Natural killer cell treated with Interleukin-12 subunit alpha and Interleukin-12 subunit beta and Interleukin-15 and Interleukin-18, amount 100 ng/mL, for 72 hours (primary cell): ENCODE results near the gene RNF5. TPM values are rescaled to one million over a fixed set of nuclear protein-coding genes. Genes with fewer than 3 reads are reported as not detected.
A peak's percentile ranks its signal among the peaks of the same experiment; 100 is the strongest.
"Not testable (repeated sequence)": the region's sequence is repeated elsewhere in the genome, so short reads cannot be mapped to it uniquely, and the experiment has no call there.

ENCODE experiments used
- ATAC-seq, 2 donors: fragments of 150-1000 bp; cut with Tn5 transposase in 1 of 2; sonication (Bioruptor Pico), chemical (Tn5 transposase) in 1 of 2; 2 replicates each; pipeline ENCODE4 v1.10.0; 2021
- DNase-seq: peaks from one replicate; pipeline ENCODE4 v3.0.0; 2022; ENCODE audit warnings: low spot score
- H3K27ac Mint-ChIP-seq, 2 donors: 1 replicate in 1 of 2; 2 replicates in 1 of 2; pipeline ENCODE4 v1.8.0; 2022; ENCODE audit warnings: mixed read lengths in 2 of 2, mild to moderate bottlenecking in 1 of 2, moderate library complexity in 1 of 2
- H3K27me3 Mint-ChIP-seq, 2 donors: 1 replicate in 1 of 2; 2 replicates in 1 of 2; pipeline ENCODE4 v1.8.0; 2022; ENCODE audit warnings: mixed read lengths in 2 of 2
- H3K36me3 Mint-ChIP-seq: one replicate; pipeline ENCODE4 v1.8.0; 2022; ENCODE audit warnings: mixed read lengths
- H3K4me1 Mint-ChIP-seq, 2 donors: 1 replicate in 1 of 2; 2 replicates in 1 of 2; pipeline ENCODE4 v1.8.0; 2022; ENCODE audit warnings: low read depth in 2 of 2, mixed read lengths in 2 of 2, mild to moderate bottlenecking in 1 of 2
- H3K4me3 Mint-ChIP-seq: one replicate; pipeline ENCODE4 v1.8.0; 2022; ENCODE audit warnings: mixed read lengths
- H3K9me3 Mint-ChIP-seq: 2 replicates; pipeline ENCODE4 v1.8.0; 2022; ENCODE audit warnings: mixed read lengths
- total RNA-seq, 2 donors: library from RNA; stranded (reverse); gene quantifications; one replicate each; pipeline ENCODE4 v1.2.3, GENCODE V29; 2022

RNF5 gene
- total RNA-seq, 2 donors from 2014 or later, result 41.0 to 53.3 TPM

DNA sequence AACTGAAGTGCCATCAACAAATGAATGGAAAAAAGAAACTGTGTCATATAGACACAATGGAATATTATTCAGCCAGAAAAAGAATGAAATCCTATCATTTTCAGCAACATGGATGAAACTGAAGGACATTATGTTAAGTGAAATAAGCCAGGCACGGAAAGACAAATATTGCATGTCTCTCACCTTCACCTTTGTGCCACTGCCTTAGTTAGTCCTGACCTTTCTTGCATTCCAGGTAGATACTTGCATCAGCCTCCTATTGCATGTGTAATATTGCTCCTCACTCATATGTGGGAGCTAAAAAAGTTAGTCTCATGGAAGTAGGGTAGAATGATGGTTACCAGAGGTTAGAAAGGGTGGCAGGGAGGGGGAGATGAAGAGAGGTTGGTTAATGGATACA is 30.8 kb downstream of the RNF5 start:
- Mint-ChIP-seq H3K27me3 (peaks cover 4 to 6% of the 10 kb centered on the region in 2 donors), H3K4me3 (no peak overlapping the region), H3K9me3 (no peaks in the 10 kb centered on the region), H3K4me1 (peaks cover 0 to 9% of the 10 kb centered on the region in 2 donors), H3K27ac (peak overlapping the region in 1 of 2 donors; percentile 14), H3K36me3 (no peaks in the 10 kb centered on the region)
- ATAC-seq (no peak), DNase-seq (no peak)

DNA sequence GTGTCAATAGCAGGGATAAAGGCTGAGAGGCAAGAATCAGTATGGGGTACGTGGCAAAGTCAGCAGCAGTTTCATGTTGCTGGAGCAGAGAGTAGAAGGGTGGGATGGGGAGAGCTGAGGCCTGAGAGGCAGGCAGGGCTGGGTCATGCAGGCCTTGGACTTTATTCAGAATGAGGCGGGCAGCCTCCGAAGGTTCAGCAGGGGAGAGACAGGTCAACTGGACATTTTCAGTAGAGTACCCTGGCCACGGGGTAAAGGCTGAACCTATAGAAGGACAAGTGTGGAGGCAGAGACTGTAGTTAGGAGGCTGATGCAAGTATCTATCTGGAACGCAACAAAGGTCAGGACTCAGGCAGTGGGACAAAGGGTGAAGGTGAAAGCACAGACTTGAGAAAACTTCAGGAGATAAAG is 32.0 kb downstream of the RNF5 start:
- Mint-ChIP-seq H3K27ac (peak overlapping the region in 1 of 2 donors; percentile 21), H3K36me3 (no peaks in the 10 kb centered on the region), H3K9me3 (no peaks in the 10 kb centered on the region), H3K4me1 (peaks cover 0 to 9% of the 10 kb centered on the region in 2 donors), H3K4me3 (no peak overlapping the region), H3K27me3 (no peaks in the 10 kb centered on the region)
- DNase-seq (peak; percentile 8), ATAC-seq (no peak)

DNA sequence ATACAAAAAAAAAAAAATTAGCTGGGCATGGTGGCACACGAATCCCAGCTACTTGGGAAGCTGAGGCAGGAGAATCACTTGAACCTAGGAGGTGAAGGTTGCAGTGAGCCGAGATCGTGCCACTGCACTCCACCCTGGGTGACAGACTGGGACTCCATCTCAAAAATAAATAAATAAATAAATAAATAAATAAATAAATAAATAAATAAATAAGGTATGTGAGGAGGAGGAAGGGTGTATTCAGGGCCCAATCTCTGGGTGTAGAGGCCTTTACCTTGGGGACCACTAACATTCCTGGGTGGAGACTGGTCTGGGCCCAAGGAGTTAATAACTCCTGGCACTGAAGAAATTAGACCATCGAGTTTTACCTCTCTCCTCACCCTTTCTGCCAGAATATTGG is 33.2 kb downstream of the RNF5 start:
- not testable (repeated sequence) for H3K9me3 Mint-ChIP-seq, H3K27ac Mint-ChIP-seq, DNase-seq, H3K4me3 Mint-ChIP-seq, H3K27me3 Mint-ChIP-seq, H3K36me3 Mint-ChIP-seq, ATAC-seq
- H3K4me1 Mint-ChIP-seq, result peaks cover 0 to 13% of the 10 kb centered on the region in 2 donors

DNA sequence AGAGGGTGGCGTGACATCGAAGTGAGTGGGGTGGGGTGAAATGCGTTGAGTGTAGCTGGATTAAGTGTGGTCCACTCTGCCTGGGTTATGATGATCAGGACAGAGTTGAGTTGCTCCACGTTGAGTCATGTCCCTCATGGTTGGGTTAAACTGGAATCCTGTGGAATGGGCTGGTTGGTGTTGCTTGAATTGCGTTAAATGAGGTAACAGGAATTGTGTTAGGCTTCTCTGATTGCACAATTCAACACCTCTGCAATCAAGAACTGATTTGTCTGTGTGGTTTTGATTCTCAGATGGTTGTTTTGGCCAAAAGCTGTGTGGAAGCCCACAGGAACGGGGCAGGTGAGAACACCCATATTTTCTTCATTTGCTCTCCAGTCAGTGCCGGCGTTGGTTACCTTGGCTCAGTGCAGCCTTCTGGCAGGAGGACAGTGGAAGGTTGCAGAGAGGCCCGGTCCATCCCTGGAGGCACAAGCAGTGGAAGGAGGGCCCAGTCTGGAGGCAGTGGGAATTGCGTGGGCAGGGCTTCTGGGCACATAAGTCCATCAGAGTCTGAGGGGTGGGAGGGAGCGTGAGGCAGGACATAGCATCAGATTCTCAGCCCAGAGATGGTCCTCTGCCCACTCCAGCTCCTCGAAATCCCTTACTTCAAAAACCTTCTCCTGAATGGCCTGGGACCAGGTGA is 34.0 kb downstream of the RNF5 start:
- Mint-ChIP-seq H3K4me1 (peaks cover 0 to 13% of the 10 kb centered on the region in 2 donors), H3K9me3 (no peaks in the 10 kb centered on the region), H3K4me3 (no peak overlapping the region), H3K27ac (no peak overlapping the region), H3K27me3 (no peaks in the 10 kb centered on the region), H3K36me3 (no peaks in the 10 kb centered on the region)
- ATAC-seq, result peak in 1 of 2 donors; percentile 26
- DNase-seq, result no peak

DNA sequence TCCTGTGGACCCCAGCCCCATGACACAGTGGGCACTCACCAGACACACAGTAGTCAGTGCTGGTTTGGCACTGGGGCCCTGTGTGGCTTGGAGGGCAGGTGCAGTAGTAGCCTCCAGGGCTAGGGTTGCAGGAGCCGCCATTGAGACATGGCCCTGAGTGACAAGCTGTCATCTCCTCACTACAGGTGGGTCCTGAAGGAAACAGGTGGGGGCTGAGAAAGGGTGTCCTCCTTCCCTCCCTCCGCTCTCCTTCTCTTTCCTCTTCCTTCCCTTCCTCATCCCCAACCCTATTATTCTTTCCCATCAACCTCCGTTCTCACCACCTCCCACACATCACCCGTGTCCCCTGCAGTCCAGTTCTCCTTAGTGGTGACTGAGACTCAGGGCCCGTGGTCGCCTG is 35.4 kb downstream of the RNF5 start:
- Mint-ChIP-seq H3K9me3 (no peaks in the 10 kb centered on the region), H3K36me3 (no peaks in the 10 kb centered on the region), H3K27ac (no peak overlapping the region), H3K4me3 (no peak overlapping the region), H3K27me3 (peaks cover 0 to 3% of the 10 kb centered on the region in 2 donors), H3K4me1 (peaks cover 0 to 13% of the 10 kb centered on the region in 2 donors)
- DNase-seq (no peak), ATAC-seq (no peak)

DNA sequence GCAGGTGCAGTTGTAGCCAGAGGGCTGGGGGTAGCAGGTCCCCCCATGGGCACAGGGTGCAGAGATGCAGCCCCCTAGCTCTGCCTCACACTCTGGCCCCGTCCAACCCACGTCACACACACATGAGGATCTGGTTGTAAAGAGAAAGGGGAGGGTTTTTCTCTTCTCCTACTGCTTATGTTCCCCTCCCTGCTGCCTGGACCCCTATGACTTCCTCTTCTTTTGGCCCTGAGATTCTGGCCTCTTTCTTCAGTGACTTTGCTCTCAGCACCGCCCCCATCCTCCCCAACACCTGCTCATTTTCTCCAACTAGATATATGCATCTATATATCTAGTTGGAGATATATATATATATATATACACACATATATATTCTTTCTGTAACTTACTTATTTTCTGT is 35.9 kb downstream of the RNF5 start:
- Mint-ChIP-seq H3K36me3 (no peaks in the 10 kb centered on the region), H3K4me1 (peaks cover 0 to 13% of the 10 kb centered on the region in 2 donors), H3K4me3 (no peak overlapping the region), H3K27ac (no peak overlapping the region), H3K9me3 (no peaks in the 10 kb centered on the region), H3K27me3 (peaks cover 0 to 3% of the 10 kb centered on the region in 2 donors)
- no peak for ATAC-seq
- DNase-seq, result no peak

DNA sequence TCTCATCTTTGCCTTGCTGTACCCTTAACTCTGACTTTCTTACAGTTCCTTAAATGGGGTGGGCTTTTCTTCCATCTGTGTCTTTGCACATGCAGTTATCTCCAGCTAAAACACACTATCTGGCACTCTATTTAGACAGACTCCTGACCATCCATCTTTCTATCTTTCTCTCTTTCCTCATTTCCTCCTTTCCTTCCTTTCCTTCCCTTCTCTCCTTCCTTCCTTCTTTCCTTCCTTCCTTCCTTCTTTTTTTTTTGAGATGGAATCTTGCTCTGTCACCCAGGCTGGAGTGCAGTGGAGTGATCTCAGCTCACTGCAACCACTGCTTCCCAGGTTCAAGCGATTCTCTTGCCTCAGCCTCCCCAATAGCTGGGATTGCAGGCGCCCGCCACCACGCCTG is 37.4 kb downstream of the RNF5 start:
- Mint-ChIP-seq H3K4me3 (no peak overlapping the region), H3K9me3 (no peaks in the 10 kb centered on the region)
- ATAC-seq, result no peak

DNA sequence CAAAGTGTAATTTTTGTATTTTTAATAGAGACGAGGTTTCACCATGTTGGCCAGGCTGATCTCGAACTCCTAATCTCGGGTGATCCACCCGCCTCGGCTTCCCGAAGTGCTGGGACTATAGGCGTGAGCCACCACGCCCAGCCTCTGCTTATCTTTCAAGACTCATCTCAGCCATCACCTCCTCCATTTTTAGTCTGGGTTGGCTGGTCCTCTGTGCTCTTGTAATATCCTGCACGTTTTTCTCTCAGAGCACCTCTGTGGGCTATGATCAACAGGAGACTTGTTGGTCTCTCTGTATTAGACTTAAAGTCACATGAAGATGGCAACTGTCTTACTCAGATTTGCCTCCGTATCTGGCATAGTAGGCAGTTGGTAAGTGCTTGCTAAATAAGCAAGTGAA is 38.1 kb downstream of the RNF5 start:
- Mint-ChIP-seq H3K27me3 (peaks cover 0 to 3% of the 10 kb centered on the region in 2 donors), H3K4me1 (peaks cover 0 to 13% of the 10 kb centered on the region in 2 donors), H3K4me3 (no peak overlapping the region), H3K27ac (no peak overlapping the region), H3K9me3 (no peaks in the 10 kb centered on the region), H3K36me3 (no peaks in the 10 kb centered on the region)
- DNase-seq (no peak), ATAC-seq (no peak)

More for the DNA sequence above, 37.4 kb downstream of the RNF5 start:
- H3K4me1 Mint-ChIP-seq, result peaks cover 0 to 13% of the 10 kb centered on the region in 2 donors
- no peaks in the 10 kb centered on the region for H3K36me3 Mint-ChIP-seq
- H3K27ac Mint-ChIP-seq, result no peak overlapping the region
- peaks cover 0 to 3% of the 10 kb centered on the region in 2 donors for H3K27me3 Mint-ChIP-seq
- DNase-seq, result no peak

DNA sequence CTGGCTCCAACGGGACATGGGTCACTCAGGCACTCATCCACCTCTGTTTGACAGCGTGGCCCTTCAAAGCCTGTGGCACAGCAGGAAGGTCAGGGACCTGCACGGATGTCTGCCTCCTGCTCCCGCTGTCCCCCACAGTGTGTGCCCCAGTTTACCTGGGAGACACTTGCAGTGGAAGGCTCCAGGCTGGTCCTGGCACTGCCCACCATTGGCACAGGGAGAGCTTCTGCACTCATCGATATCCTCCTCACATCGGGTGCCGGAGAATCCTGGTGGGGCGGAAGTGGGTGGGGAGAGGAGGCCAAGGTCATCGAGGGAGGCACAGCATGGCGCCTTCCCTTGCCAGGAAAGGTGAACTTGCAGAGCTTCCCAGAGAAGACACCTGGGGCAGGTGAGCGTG is 38.8 kb downstream of the RNF5 start:
- Mint-ChIP-seq H3K9me3 (no peaks in the 10 kb centered on the region), H3K4me1 (peaks cover 0 to 10% of the 10 kb centered on the region in 2 donors), H3K36me3 (no peaks in the 10 kb centered on the region), H3K27ac (no peak overlapping the region), H3K27me3 (peaks cover 0 to 3% of the 10 kb centered on the region in 2 donors), H3K4me3 (no peak overlapping the region)
- ATAC-seq (no peak), DNase-seq (no peak)

DNA sequence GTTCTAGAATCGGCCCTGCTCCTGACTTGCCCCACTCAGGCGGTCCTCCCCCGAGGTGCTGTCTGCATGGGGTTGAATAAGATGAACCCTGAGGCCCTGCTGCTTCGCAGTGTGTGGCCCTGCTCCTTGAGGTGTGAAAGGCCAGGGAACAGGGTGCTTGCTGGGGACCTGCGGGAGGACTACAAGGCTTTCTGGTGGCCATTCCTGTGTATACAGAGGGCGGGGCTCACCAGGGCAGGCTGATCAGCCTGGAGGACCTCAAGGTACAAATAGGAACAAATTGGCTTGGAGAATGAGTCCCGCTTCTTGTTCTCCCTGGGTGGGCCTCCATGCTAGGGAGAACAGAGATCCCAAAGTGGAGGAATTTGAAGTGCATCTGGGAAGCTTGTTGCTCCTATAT is 40.0 kb downstream of the RNF5 start:
- Mint-ChIP-seq H3K36me3 (no peaks in the 10 kb centered on the region), H3K4me1 (peaks cover 0 to 4% of the 10 kb centered on the region in 2 donors), H3K27ac (no peak overlapping the region), H3K4me3 (no peak overlapping the region), H3K27me3 (peaks cover 0 to 3% of the 10 kb centered on the region in 2 donors), H3K9me3 (no peaks in the 10 kb centered on the region)
- DNase-seq (no peak), ATAC-seq (no peak)

DNA sequence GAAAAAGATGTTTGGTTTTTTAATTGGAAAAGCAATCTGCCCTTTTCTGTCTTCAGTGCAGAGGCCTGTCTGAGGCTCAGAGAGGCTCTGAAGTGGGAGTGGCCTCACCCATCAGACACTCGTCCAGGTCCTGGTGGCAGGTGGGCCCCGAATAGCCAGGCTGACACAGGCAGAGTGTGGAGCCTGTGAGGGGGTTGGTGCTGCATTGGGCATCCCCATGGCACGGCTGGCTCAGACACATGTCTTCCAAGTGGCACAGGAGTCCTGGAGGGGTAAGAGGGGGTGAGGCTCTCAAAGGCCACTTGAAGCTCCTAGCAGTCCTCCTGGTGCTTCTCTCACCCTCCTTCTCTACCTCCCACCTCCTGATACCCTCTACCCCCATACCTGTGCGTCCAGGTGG is 41.8 kb downstream of the RNF5 start:
- DNase-seq (no peak), ATAC-seq (no peak)
- Mint-ChIP-seq H3K36me3 (no peaks in the 10 kb centered on the region), H3K9me3 (no peaks in the 10 kb centered on the region), H3K4me3 (no peak overlapping the region), H3K27me3 (peaks cover 0 to 3% of the 10 kb centered on the region in 2 donors), H3K27ac (no peak overlapping the region), H3K4me1 (peaks cover 0 to 4% of the 10 kb centered on the region in 2 donors)

DNA sequence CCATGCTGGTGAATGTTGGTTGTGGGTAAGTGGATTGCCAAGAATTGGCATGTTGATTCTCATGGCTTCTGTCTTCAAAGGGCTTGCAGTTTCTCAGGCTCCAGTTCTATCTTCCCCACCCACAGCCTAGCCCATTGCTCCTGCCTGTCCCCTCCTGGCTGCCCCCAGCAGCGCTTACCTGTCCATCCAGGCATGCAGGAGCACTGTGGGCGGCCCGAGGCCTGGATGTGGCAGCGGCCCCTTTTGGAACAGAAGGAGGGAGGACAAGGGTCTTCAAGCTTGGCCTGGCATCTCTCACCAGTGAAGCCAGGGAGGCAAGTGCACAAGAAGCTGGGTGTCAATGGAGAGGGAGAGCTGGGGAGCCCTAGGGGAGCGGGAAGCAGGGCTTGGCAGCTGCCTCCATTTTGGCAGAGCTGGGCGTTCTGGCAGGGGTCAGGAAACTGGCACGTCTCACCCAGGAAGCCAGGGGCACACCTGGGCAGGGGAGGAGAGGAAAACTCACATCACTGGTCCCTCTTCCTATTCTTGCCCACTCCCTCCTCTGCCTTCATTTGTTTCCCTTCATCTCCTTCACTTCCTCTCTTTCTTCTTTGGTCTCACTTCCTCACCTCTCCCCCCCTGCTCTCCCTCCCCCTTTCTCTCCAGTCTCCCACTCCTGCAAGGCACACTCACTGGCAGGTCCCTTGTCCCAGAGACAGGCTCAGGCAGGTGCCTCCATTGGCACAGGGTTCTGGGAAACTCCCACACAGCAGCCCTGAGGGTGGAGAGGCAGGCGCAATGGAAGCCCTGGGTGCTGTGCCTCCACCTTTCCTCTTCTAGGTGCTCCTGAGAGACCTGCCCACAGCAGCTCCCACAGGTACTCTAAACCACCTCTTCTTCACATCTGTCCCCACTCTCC is 44.4 kb downstream of the RNF5 start:
- Mint-ChIP-seq H3K27ac (no peak overlapping the region), H3K9me3 (no peaks in the 10 kb centered on the region), H3K4me3 (no peak overlapping the region), H3K4me1 (no peaks in the 10 kb centered on the region), H3K36me3 (no peaks in the 10 kb centered on the region), H3K27me3 (peaks cover 0 to 2% of the 10 kb centered on the region in 2 donors)
- ATAC-seq (no peak), DNase-seq (no peak)

DNA sequence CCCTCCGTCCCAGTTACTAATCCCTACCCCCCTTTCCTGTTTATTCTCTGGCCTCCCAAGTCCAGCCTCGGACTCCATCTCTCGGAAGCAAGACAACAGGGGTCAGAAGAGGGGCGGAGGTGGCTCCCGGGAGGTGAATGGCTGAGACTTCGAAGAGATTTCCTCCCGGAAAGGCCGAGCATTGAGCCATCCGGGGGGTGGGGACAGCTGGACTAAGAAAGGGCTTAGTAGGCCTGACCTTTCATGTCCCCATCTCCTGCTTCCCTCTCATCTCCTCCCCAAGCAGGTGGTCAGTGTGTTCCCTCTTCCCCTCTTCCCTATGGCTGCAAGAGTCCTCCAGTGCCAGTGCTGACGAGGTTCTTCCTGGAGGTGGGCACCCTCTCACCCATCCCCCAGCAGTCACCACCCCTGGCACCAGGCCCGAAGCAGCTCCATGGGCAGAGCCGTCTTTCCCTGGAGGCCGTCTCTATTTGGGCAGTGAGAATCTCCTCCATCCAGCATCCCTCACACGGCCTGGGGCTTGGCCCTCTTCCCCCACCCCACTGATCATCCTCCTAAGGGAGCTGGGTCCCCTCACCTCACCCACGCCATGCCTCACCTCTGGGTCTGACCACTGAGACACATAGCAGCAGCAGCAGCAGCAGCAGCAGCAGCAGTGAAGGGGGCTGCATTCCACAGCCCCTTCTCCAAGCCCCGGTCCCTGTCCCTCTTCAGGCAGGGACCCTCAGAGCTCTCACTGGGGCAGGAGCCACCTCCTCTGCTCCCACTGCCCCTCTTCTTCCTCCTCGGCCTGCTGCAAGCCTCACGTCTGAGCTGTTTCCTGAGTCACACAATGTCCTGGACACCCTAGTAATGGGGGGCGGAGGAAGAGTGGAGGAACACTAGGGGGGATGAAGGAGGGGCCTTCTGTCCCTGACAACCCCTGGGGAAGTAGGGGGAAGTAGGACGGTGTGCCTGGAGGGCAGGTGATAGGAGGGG is 45.3 kb downstream of the RNF5 start, which contains the start of gene NOTCH4:
Gene NOTCH4, minus strand, starts transcription at position 810 of the 978 bp plus-strand sequence. Its CDS starts 139 bp downstream, at position 671.
- DNase-seq (no peak), ATAC-seq (no peak)
- H3K4me3 Mint-ChIP-seq, result no peak within 1 kb of the TSS
- no peaks in the 10 kb centered on the region for H3K36me3 Mint-ChIP-seq
- H3K4me1 Mint-ChIP-seq, result no peaks in the 10 kb centered on the region
- H3K9me3 Mint-ChIP-seq, result no peaks in the 10 kb centered on the region
- no peaks in the 10 kb centered on the region for H3K27me3 Mint-ChIP-seq
- no peak within 1 kb of the TSS for H3K27ac Mint-ChIP-seq
